IMR-90 (cell line): ENCODE measurements around the gene HDDC3. TPM values are rescaled to one million over a fixed set of nuclear protein-coding genes. Genes with fewer than 3 reads are reported as not detected.

Experiments
- ATAC-seq: fragments of 200-7000 bp; cut with Tn5 transposase; 2 replicates; pipeline ENCODE4 v1.9.1; 2020; ENCODE audit warnings: low read depth, mild to moderate bottlenecking, moderate library complexity
- BruUV-seq: library from RNA; stranded (reverse); fragments of 400-500 nt; replicated peaks from 2 replicates; lab custom pipeline; 2021; lab: Mats Ljungman, UMichigan
- CTCF ChIA-PET: fragments of 300-600 bp; formaldehyde crosslinking; extraction: SDS; loops from one replicate; lab custom pipeline; 2021; ENCODE audit warnings: antibody characterized with exemption; lab: Yijun Ruan, JAX
- POLR2A ChIA-PET: fragments of 300-600 bp; sonication (Branson Sonifier 250); formaldehyde crosslinking; loops from one replicate; lab custom pipeline; 2022; ENCODE audit warnings: antibody characterized with exemption; ENCODE audit not compliant: unreplicated experiment; lab: Charles Lee
- DNase-seq: peaks from one replicate; pipeline ENCODE4 v3.0.0; 2013
- H2AFZ ChIP-seq: replicated peaks from 2 replicates; pipeline ENCODE3; 2013; ENCODE audit warnings: low read length, mild to moderate bottlenecking; ENCODE audit not compliant: poor library complexity
- H2AK5ac ChIP-seq: 2 replicates; pipeline ENCODE4 v1.6.1; 2013; ENCODE audit warnings: low read depth, low read length, inconsistent platforms
- H2AK9ac ChIP-seq: replicated peaks from 2 replicates; pipeline ENCODE3; 2013; ENCODE audit warnings: mild to moderate bottlenecking, low read depth, low read length, moderate library complexity; ENCODE audit not compliant: poor library complexity
- H2BK120ac ChIP-seq: 2 replicates; pipeline ENCODE4 v1.6.1; 2013; ENCODE audit warnings: low read depth, low read length, inconsistent platforms
- H2BK15ac ChIP-seq: 3 replicates; pipeline ENCODE4 v1.6.1; 2013; ENCODE audit warnings: low read depth, low read length, inconsistent platforms
- H2BK20ac ChIP-seq: 2 replicates; pipeline ENCODE4 v1.6.1; 2013; ENCODE audit warnings: low read depth, mild to moderate bottlenecking, inconsistent platforms, low read length, moderate library complexity
- H2BK5ac ChIP-seq: 2 replicates; pipeline ENCODE4 v1.6.1; 2013; ENCODE audit warnings: mild to moderate bottlenecking, low read depth, low read length, inconsistent platforms; ENCODE audit not compliant: poor library complexity, severe bottlenecking
- H3K14ac ChIP-seq: replicated peaks from 2 replicates; pipeline ENCODE4 v1.6.1; 2013; ENCODE audit warnings: low read depth, low read length, inconsistent platforms
- H3K18ac ChIP-seq: 2 replicates; pipeline ENCODE4 v1.6.1; 2013; ENCODE audit warnings: low read depth, low read length, control low read depth
- H3K23ac ChIP-seq: 2 replicates; pipeline ENCODE4 v1.6.1; 2013; ENCODE audit warnings: low read depth, low read length, inconsistent platforms
- H3K27ac ChIP-seq: 2 replicates; pipeline ENCODE4 v1.5.1; 2013; ENCODE audit warnings: mild to moderate bottlenecking, control low read depth, low read length; ENCODE audit not compliant: insufficient read depth
- H3K27me3 ChIP-seq: 2 replicates; pipeline ENCODE4 v1.6.1; 2013; ENCODE audit warnings: low read length; ENCODE audit not compliant: control insufficient read depth, insufficient read depth
- H3K36me3 ChIP-seq: 2 replicates; pipeline ENCODE4 v1.6.1; 2013; ENCODE audit warnings: low read length, mixed read lengths; ENCODE audit not compliant: control insufficient read depth, insufficient read depth
- H3K4ac ChIP-seq: 2 replicates; pipeline ENCODE4 v1.6.1; 2013; ENCODE audit warnings: low read depth, low read length, inconsistent platforms
- H3K4me1 ChIP-seq: 2 replicates; pipeline ENCODE4 v1.6.1; 2013; ENCODE audit warnings: low read length, mixed read lengths; ENCODE audit not compliant: control insufficient read depth, insufficient read depth
- H3K4me2 ChIP-seq: 2 replicates; pipeline ENCODE4 v1.6.1; 2013; ENCODE audit warnings: low read depth, mild to moderate bottlenecking, control low read depth, low read length, moderate library complexity
- H3K4me3 ChIP-seq: 2 replicates; pipeline ENCODE4 v1.5.1; 2013; ENCODE audit warnings: low read depth, mild to moderate bottlenecking, control low read depth, low read length, moderate library complexity; ENCODE audit not compliant: insufficient read depth
- H3K56ac ChIP-seq: 2 replicates; pipeline ENCODE4 v1.6.1; 2013; ENCODE audit warnings: low read length, inconsistent platforms; ENCODE audit not compliant: insufficient read depth; ENCODE audit errors: extremely low read depth
- H3K79me1 ChIP-seq, 2 experiments: 2 replicates each; pipeline ENCODE4 v1.6.1; 2013; ENCODE audit warnings: low read length in 2 of 2, inconsistent platforms in 1 of 2, low read depth in 1 of 2
- H3K9ac ChIP-seq: 2 replicates; pipeline ENCODE4 v1.6.1; 2013; ENCODE audit warnings: low read depth, low read length, control low read depth
- H3K9me1 ChIP-seq: 2 replicates; pipeline ENCODE4 v1.6.1; 2013; ENCODE audit warnings: low read length, inconsistent platforms; ENCODE audit not compliant: insufficient read depth
- H3K9me3 ChIP-seq: 2 replicates; pipeline ENCODE4 v1.6.1; 2013; ENCODE audit warnings: low read length; ENCODE audit not compliant: control insufficient read depth, insufficient read depth
- H4K20me1 ChIP-seq: 2 replicates; pipeline ENCODE4 v1.6.1; 2013; ENCODE audit warnings: low read length, inconsistent platforms; ENCODE audit not compliant: insufficient read depth
- H4K5ac ChIP-seq: 2 replicates; pipeline ENCODE4 v1.6.1; 2013; ENCODE audit warnings: mild to moderate bottlenecking, low read depth, low read length, control low read depth
- H4K8ac ChIP-seq, 2 experiments: 2 replicates each; pipeline ENCODE4 v1.6.1; 2013; ENCODE audit warnings: low read depth in 2 of 2, low read length in 2 of 2, control low read depth in 1 of 2, inconsistent platforms in 1 of 2
- H4K91ac ChIP-seq: 2 replicates; pipeline ENCODE4 v1.6.1; 2013; ENCODE audit warnings: low read depth, low read length, inconsistent platforms; ENCODE audit not compliant: insufficient read depth
- BHLHE40 ChIP-seq: fragments of 150-350 bp; IDR thresholded peaks from 2 replicates; pipeline ENCODE4 v1.6.1; 2016; ENCODE audit warnings: mild to moderate bottlenecking, low read depth, low read length
- CEBPB ChIP-seq: IDR thresholded peaks from 2 replicates; pipeline ENCODE4 v1.6.1; 2012; ENCODE audit warnings: low read depth, low read length, improper control_type of control experiment
- CHD1 ChIP-seq: IDR thresholded peaks from 2 replicates; pipeline ENCODE4 v1.6.1; 2012; ENCODE audit warnings: low read depth, low read length, improper control_type of control experiment
- CTCF ChIP-seq: conservative IDR thresholded peaks from 2 replicates; pipeline ENCODE4 v1.5.1; 2012; ENCODE audit warnings: mild to moderate bottlenecking, low read depth, low read length, improper control_type of control experiment
- ELK1 ChIP-seq: fragments of 150-350 bp; IDR thresholded peaks from 2 replicates; pipeline ENCODE4 v1.6.1; 2016; ENCODE audit warnings: low read depth, mild to moderate bottlenecking, low read length, moderate library complexity, borderline replicate concordance
- FOS ChIP-seq: fragments of 150-350 bp; IDR thresholded peaks from 2 replicates; pipeline ENCODE4 v1.6.1; 2016; ENCODE audit warnings: low read depth, low read length
- MAFK ChIP-seq: IDR thresholded peaks from 2 replicates; pipeline ENCODE4 v1.6.1; 2012; ENCODE audit warnings: low read depth, low read length, improper control_type of control experiment
- MAZ ChIP-seq: IDR thresholded peaks from 2 replicates; pipeline ENCODE4 v1.6.1; 2012; ENCODE audit warnings: low read depth, mild to moderate bottlenecking, low read length, improper control_type of control experiment, moderate library complexity, borderline replicate concordance
- NFE2L2 ChIP-seq: fragments of 150-350 bp; IDR thresholded peaks from 2 replicates; pipeline ENCODE4 v1.6.1; 2016; ENCODE audit warnings: low read depth, mild to moderate bottlenecking, low read length
- POLR2A ChIP-seq: IDR thresholded peaks from 2 replicates; pipeline ENCODE4 v1.6.1; 2012; ENCODE audit warnings: mild to moderate bottlenecking, low read depth, low read length
- RAD21 ChIP-seq: IDR thresholded peaks from 2 replicates; pipeline ENCODE4 v1.6.1; 2012; ENCODE audit warnings: low read length, improper control_type of control experiment
- RCOR1 ChIP-seq: IDR thresholded peaks from 2 replicates; pipeline ENCODE4 v1.6.1; 2012; ENCODE audit warnings: mild to moderate bottlenecking, low read length, improper control_type of control experiment; ENCODE audit not compliant: insufficient replicate concordance
- RFX5 ChIP-seq: IDR thresholded peaks from 2 replicates; pipeline ENCODE4 v1.8.0; 2012; ENCODE audit warnings: low read depth, mild to moderate bottlenecking, low read length, moderate library complexity
- SMC3 ChIP-seq: fragments of 150-350 bp; IDR thresholded peaks from 2 replicates; pipeline ENCODE4 v1.6.1; 2016; ENCODE audit warnings: low read depth, mild to moderate bottlenecking, antibody characterized with exemption, low read length, moderate library complexity
- USF2 ChIP-seq: fragments of 150-350 bp; IDR thresholded peaks from 2 replicates; pipeline ENCODE4 v1.6.1; 2017; ENCODE audit warnings: mild to moderate bottlenecking, antibody characterized with exemption, low read length, low read depth
- WGBS, 2 experiments: methylation state at CpG; one replicate each; pipeline versions ENCODE4 v1.1.5 to v1.1.7; 2013; ENCODE audit warnings: missing lambda C conversion rate in 2 of 2; ENCODE audit not compliant: insufficient read length in 1 of 2; ENCODE audit errors: extremely low coverage in 2 of 2; 5-methylcytosine and 5-hydroxymethylcytosine counted together
- dilution Hi-C: fragments of 300-500 bp; cut with HindIII; formaldehyde crosslinking; loops from one replicate; pipeline ENCODE4 v1.14.3; 2018; ENCODE audit warnings: low sequenced_read_pairs; ENCODE audit not compliant: unreplicated experiment
- in situ Hi-C: fragments of 300-500 bp; cut with MboI; formaldehyde crosslinking; loops from 3 replicates; pipeline ENCODE4 v1.14.3; 2019; ENCODE audit warnings: low sequenced_read_pairs, inconsistent platforms, mixed read lengths
- intact Hi-C: fragments of 100-400 bp; cut with micrococcal nuclease; formaldehyde crosslinking; loops from 2 replicates; pipeline ENCODE4 v1.10.0; 2022
- polyA plus RNA-seq, 3 experiments: library from polyadenylated mRNA; depleted of rRNA; stranded (reverse); fragments of >200 nt; gene quantifications; 2 replicates each; pipeline ENCODE4 v1.2.3, GENCODE V29; 2012; ENCODE audit warnings: low replicate concordance in 1 of 3
- total RNA-seq: library from RNA; depleted of rRNA; stranded (reverse); fragments of >200 nt; gene quantifications from 2 replicates; pipeline ENCODE4 v1.2.3, GENCODE V29; 2012

The HDDC3 gene
- total and polyA plus RNA-seq, 2 of the 4 experiments (the other 2 are of a cell fraction): 7.9 to 10.7 TPM

- Histone ChIP-seq H3K14ac (no peak overlapping the region), H3K4me2 (peak overlapping the region; percentile 85), H2AK5ac (no peak overlapping the region), H4K8ac (peak overlapping the region in 1 of 2 experiments; percentile 69; a peak in 1 of 4 replicates), H4K91ac (no peak overlapping the region), H3K4me1 (peaks cover 11% of the 10 kb centered on the region), H3K9ac (no peak overlapping the region), H3K27ac (no peak overlapping the region), H3K56ac (no peak overlapping the region), H3K4ac (no peak overlapping the region), H3K27me3 (no peaks in the 10 kb centered on the region), H3K23ac (no peak overlapping the region), H3K36me3 (peaks cover 8% of the 10 kb centered on the region), H2BK5ac (no peak overlapping the region), H2AFZ (peak overlapping the region; percentile 96), H4K5ac (no peak overlapping the region), H3K4me3 (peak overlapping the region; percentile 76), H3K9me1 (peaks cover 13% of the 10 kb centered on the region), H3K79me1 (peaks cover 28 to 52% of the 10 kb centered on the region in 2 experiments), H3K18ac (no peak overlapping the region), H2AK9ac (peak overlapping the region; percentile 39), H3K9me3 (no peaks in the 10 kb centered on the region), H2BK120ac (no peak overlapping the region; the same call in 1 of the 2 replicates), H4K20me1 (peaks cover 6% of the 10 kb centered on the region; the same call in 1 of the 2 replicates), H2BK15ac (no peak overlapping the region), H2BK20ac (no peak overlapping the region)
- peak; percentile 51 for ATAC-seq
- ChIA-PET POLR2A (interaction anchor here (0.7 kb wide), 1 partner anchor 533 kb away, joined by 3 read pairs; no protein-coding TSS in a partner anchor), CTCF (interaction anchor here (1.0 to 2.7 kb wide), 5 partner anchors 9 to 71 kb away, joined by 3 to 8 read pairs (median 4); no protein-coding TSS in a partner anchor)
- DNase-seq: peak; percentile 79
- intact Hi-C loops: loop anchor here (1.0 to 2.0 kb wide), 3 partner anchors 32 to 614 kb away; partner anchors contain the start of gene MAN2A2
- BruUV-seq: no TSS peak
- in situ Hi-C loops: no loop called here
- WGBS, 2 experiments: no CpG with 5 or more reads among the region's 19 CpGs
- dilution Hi-C loops: no loop called here
- TF ChIP-seq ELK1 (no peak), SMC3 (peak; percentile 56), RAD21 (peak; percentile 72), RFX5 (no peak), CHD1 (no peak), MAFK (no peak), BHLHE40 (no peak), FOS (no peak), NFE2L2 (no peak), MAZ (no peak; the same call in 1 of the 2 replicates), USF2 (no peak), POLR2A (no peak), CEBPB (no peak), RCOR1 (no peak), CTCF (peak; percentile 89)
Observed at GRCh38 chr15:90934256-90934948, 2.1 kb upstream of the HDDC3 start.
